GM12878 (cell line): ENCODE results near the gene DSC2. TPM values are rescaled to one million over a fixed set of nuclear protein-coding genes. Genes with fewer than 3 reads are reported as not detected.

Experiments used
- ATAC-seq: fragments of 200-7000 bp; cut with Tn5 transposase; 3 replicates; pipeline ENCODE4 v1.9.1; 2020; ENCODE audit warnings: mild to moderate bottlenecking, moderate library complexity
- BruUV-seq: library from RNA; stranded (reverse); fragments of 400-500 nt; replicated peaks from 2 replicates; lab custom pipeline; 2021; lab: Mats Ljungman, UMichigan
- CTCF ChIA-PET: fragments of 300-600 bp; sonication (Branson Sonifier 250); formaldehyde crosslinking; extraction: SDS; loops from one replicate; lab custom pipeline; 2021; ENCODE audit warnings: inconsistent platforms; lab: Yijun Ruan, JAX
- POLR2A ChIA-PET: fragments of 350-600 bp; formaldehyde crosslinking; extraction: SDS; loops from one replicate; lab custom pipeline; 2021; ENCODE audit warnings: inconsistent platforms; lab: Charles Lee
- RAD21 ChIA-PET: fragments of 300-600 bp; sonication (Branson Sonifier 250); formaldehyde crosslinking; loops from one replicate; lab custom pipeline; 2023; ENCODE audit warnings: antibody characterized with exemption; ENCODE audit not compliant: unreplicated experiment; lab: Charles Lee
- SMC1A ChIA-PET: fragments of 300-600 bp; sonication (Branson Sonifier 250); formaldehyde crosslinking; loops from one replicate; lab custom pipeline; 2023; ENCODE audit not compliant: unreplicated experiment, uncharacterized antibody; lab: Charles Lee
- DNase-seq: peaks from one replicate; pipeline ENCODE4 v3.0.0-alpha.2; 2011; ENCODE audit warnings: low read depth, low spot score
- FAIRE-seq: peaks from 3 replicates; lab custom pipeline; 2011; peaks lifted over from hg19 to GRCh38; lab: Jason Lieb, UNC
- H2AFZ ChIP-seq: 2 replicates; pipeline ENCODE4 v1.6.0; 2011; ENCODE audit warnings: low read depth, low read length, control low read depth; ENCODE audit not compliant: control insufficient read depth
- H3K27ac ChIP-seq: 2 replicates; pipeline ENCODE4 v1.5.1; 2011; ENCODE audit warnings: control low read depth; ENCODE audit not compliant: control insufficient read depth, insufficient read depth
- H3K27me3 ChIP-seq, 2 experiments: replicated peaks in 1 of 2; 2 replicates each; pipeline versions ENCODE4 v1.6.0 to v1.6.1; 2011; ENCODE audit warnings: low read length in 1 of 2; ENCODE audit not compliant: control insufficient read depth in 2 of 2, insufficient read depth in 2 of 2
- H3K36me3 ChIP-seq, 2 experiments: 2 replicates each; pipeline ENCODE4 v1.5.1; 2011; ENCODE audit warnings: low read length in 1 of 2; ENCODE audit not compliant: control insufficient read depth in 2 of 2, insufficient read depth in 2 of 2
- H3K4me1 ChIP-seq: 2 replicates; pipeline ENCODE4 v1.6.1; 2011; ENCODE audit warnings: mild to moderate bottlenecking, low read length, moderate library complexity, mixed read lengths; ENCODE audit not compliant: control insufficient read depth, insufficient read depth
- H3K4me2 ChIP-seq: 2 replicates; pipeline ENCODE4 v1.6.0; 2011; ENCODE audit warnings: control low read depth; ENCODE audit not compliant: control insufficient read depth, insufficient read depth
- H3K4me3 ChIP-seq: fragments of 200-600 bp; sonication (generic); 2 replicates; pipeline ENCODE4 v1.5.1; 2016
- H3K79me2 ChIP-seq: 2 replicates; pipeline ENCODE4 v1.6.0; 2011; ENCODE audit warnings: low read length; ENCODE audit not compliant: control insufficient read depth, insufficient read depth
- H3K9ac ChIP-seq: 2 replicates; pipeline ENCODE4 v1.8.0; 2011; ENCODE audit warnings: low read length, control low read depth, mixed read lengths; ENCODE audit not compliant: control insufficient read depth, insufficient read depth
- H3K9me3 ChIP-seq: replicated peaks from 3 replicates; pipeline ENCODE4 v1.5.1; 2011; ENCODE audit warnings: mild to moderate bottlenecking, low read length; ENCODE audit not compliant: control insufficient read depth, insufficient read depth
- H4K20me1 ChIP-seq: 2 replicates; pipeline ENCODE4 v1.6.0; 2011; ENCODE audit not compliant: control insufficient read depth, insufficient read depth
- CBX3 ChIP-seq: fragments of 200-600 bp; sonication (generic); IDR thresholded peaks from 2 replicates; pipeline ENCODE4 v1.6.1; 2016; ENCODE audit warnings: low read depth, borderline replicate concordance
- CEBPB ChIP-seq, 2 experiments: fragments of 150-350 bp in 1 of 2; IDR thresholded peaks; 2 replicates each; pipeline ENCODE4 v1.6.1; 2012 to 2014; ENCODE audit warnings: low read depth in 2 of 2, low read length in 2 of 2, borderline replicate concordance in 1 of 2, inconsistent platforms in 1 of 2
- EED ChIP-seq: sonication (generic); IDR thresholded peaks from 2 replicates; pipeline ENCODE4 v1.6.1; 2016; ENCODE audit warnings: antibody characterized with exemption, low read depth
- MTA3 ChIP-seq: IDR thresholded peaks from 2 replicates; pipeline ENCODE4 v1.6.1; 2012; ENCODE audit warnings: low read length, inconsistent platforms, borderline replicate concordance
- NFYB ChIP-seq: IDR thresholded peaks from 2 replicates; pipeline ENCODE4 v1.6.1; 2011; ENCODE audit warnings: low read depth, mild to moderate bottlenecking, low read length, improper control_type of control experiment, moderate library complexity; ENCODE audit not compliant: insufficient read depth
- POLR2A ChIP-seq: IDR thresholded peaks from 2 replicates; pipeline ENCODE4 v1.6.1; 2011; ENCODE audit warnings: low read depth, mild to moderate bottlenecking, low read length
- POLR2AphosphoS2 ChIP-seq: IDR thresholded peaks from 2 replicates; pipeline ENCODE4 v1.6.1; 2011; ENCODE audit warnings: low read depth, mild to moderate bottlenecking, low read length, improper control_type of control experiment, moderate library complexity
- POLR2AphosphoS5 ChIP-seq: IDR thresholded peaks from 2 replicates; pipeline ENCODE4 v1.6.1; 2011; ENCODE audit warnings: mild to moderate bottlenecking, low read length, inconsistent platforms
- SMC3 ChIP-seq: IDR thresholded peaks from 2 replicates; pipeline ENCODE4 v1.6.1; 2011; ENCODE audit warnings: low read length, improper control_type of control experiment, borderline replicate concordance
- TARDBP ChIP-seq: IDR thresholded peaks from 2 replicates; pipeline ENCODE4 v1.6.1; 2016; ENCODE audit warnings: borderline replicate concordance
- WRNIP1 ChIP-seq: IDR thresholded peaks from 2 replicates; pipeline ENCODE4 v1.6.1; 2011; ENCODE audit warnings: low read depth, low read length, improper control_type of control experiment, borderline replicate concordance
- ZZZ3 ChIP-seq: IDR thresholded peaks from 2 replicates; pipeline ENCODE4 v1.6.1; 2011; ENCODE audit warnings: low read depth; ENCODE audit not compliant: control insufficient read depth, insufficient read length
- WGBS: methylation state at CpG from one replicate; pipeline ENCODE4 v1.1.6; 2016; ENCODE audit warnings: low lambda C conversion rate; ENCODE audit not compliant: insufficient replicate concordance, insufficient coverage; ENCODE audit errors: missing lambda C conversion rate; 5-methylcytosine and 5-hydroxymethylcytosine counted together
- in situ Hi-C: fragments of 300-500 bp; cut with MboI; formaldehyde crosslinking; loops from 9 replicates; pipeline ENCODE4 v1.14.3; 2018; ENCODE audit warnings: mixed read lengths
- intact Hi-C: fragments of 100-400 bp; cut with micrococcal nuclease; formaldehyde crosslinking; loops from one replicate; pipeline ENCODE4 v1.14.2; 2022; ENCODE audit not compliant: unreplicated experiment
- polyA plus RNA-seq, 11 experiments: library from polyadenylated mRNA; depleted of rRNA in 4 of 11; unstranded in 6 of 11; stranded (reverse) in 5 of 11; fragments of >200 nt; fragmentation: Nextera tagmentation in 4 of 11; fragmentation: Illumina TruSeq in 1 of 11; extraction: Ambion mirVana in 4 of 11; extraction: Trizol in 1 of 11; gene quantifications; 1 replicate in 1 of 11; 2 replicates in 10 of 11; pipeline versions ENCODE4 v1.2.1 to v1.2.3, GENCODE V29; 2011 to 2016; ENCODE audit warnings: inconsistent platforms in 2 of 11, missing spikeins in 2 of 11, low read depth in 1 of 11
- total RNA-seq, 4 experiments: library from RNA; depleted of rRNA in 3 of 4; stranded (reverse); fragments of >200 nt in 3 of 4; fragmentation: Illumina TruSeq in 1 of 4; extraction: Trizol in 1 of 4; gene quantifications; 2 replicates each; pipeline versions ENCODE4 v1.2.1 to v1.2.3, GENCODE V29; 2013 to 2021
- TF ChIP-seq, protein P1 (sequence below): fragments of 450-650 bp; IDR thresholded peaks from 2 replicates; pipeline ENCODE4 v1.6.1; 2016; ENCODE audit warnings: mild to moderate bottlenecking
- TF ChIP-seq, protein P2 (sequence below): fragments of 450-650 bp; conservative IDR thresholded peaks from 2 replicates; pipeline ENCODE4 v1.6.1; 2017; ENCODE audit warnings: mild to moderate bottlenecking, moderate library complexity
- TF ChIP-seq, protein P3 (sequence below): IDR thresholded peaks from 2 replicates; pipeline ENCODE4 v1.6.1; 2011; ENCODE audit warnings: low read depth, mild to moderate bottlenecking, low read length, moderate library complexity, borderline replicate concordance; ENCODE audit errors: extremely low read depth
- TF ChIP-seq, protein P4 (sequence below): fragments of 450-650 bp; IDR thresholded peaks from 2 replicates; pipeline ENCODE4 v1.6.1; 2017; ENCODE audit warnings: mild to moderate bottlenecking, low read depth, inconsistent platforms; ENCODE audit not compliant: poor library complexity, severe bottlenecking
- TF ChIP-seq, protein P5 (sequence below): fragments of 450-650 bp; IDR thresholded peaks from 2 replicates; pipeline ENCODE4 v1.6.1; 2014; ENCODE audit warnings: mild to moderate bottlenecking

Gene DSC2
- total and polyA plus RNA-seq, 10 of the 15 experiments (the other 5 are each of a cell fraction or from before 2014, with no cell fraction given), result 1.2 to 4.9 (median 3.0) TPM; not detected in 1

DNA sequence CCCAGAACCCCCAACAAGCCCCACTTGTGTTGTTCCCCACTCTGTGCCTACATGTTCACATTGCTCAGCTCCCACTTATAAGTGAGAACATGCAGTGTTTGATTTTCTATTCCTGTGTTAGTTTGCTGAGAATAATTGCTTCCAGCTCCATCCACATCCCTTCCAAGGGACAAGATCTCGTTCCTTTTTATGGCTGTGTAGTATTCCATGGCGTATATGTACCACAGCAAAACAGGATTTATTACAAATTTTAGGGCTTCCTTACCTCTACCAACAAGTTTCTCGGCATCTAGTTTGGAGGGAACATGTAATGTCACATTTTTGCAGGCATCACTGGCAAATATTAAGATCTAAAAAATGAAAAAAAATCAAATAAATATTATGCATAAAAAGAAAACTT, 8.9 kb downstream of the DSC2 start (continued):
- TF ChIP-seq POLR2AphosphoS5, result no peak

DNA sequence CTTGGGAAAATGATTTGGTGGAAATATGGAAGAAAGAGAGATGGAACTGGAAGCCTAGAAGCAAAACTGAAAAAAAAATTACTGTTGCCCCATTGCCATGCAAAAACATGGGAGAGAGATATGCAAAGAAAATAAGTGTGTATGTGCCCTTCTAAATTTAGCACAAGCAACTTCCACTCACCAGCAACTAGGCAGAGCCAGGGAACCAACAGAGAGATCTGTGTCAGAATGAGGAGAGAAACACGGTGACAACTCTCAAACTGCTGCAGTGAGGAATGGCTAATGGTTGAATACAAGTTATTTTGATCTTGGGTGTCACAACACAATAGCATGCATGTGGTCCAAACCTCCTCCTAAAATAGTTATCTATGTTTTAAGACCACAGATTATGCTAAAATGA, 10.9 kb downstream of the DSC2 start:
- Histone ChIP-seq H2AFZ (no peak overlapping the region), H3K79me2 (no peaks in the 10 kb centered on the region), H3K4me1 (no peaks in the 10 kb centered on the region), H3K4me3 (no peak overlapping the region), H3K9me3 (no peaks in the 10 kb centered on the region), H3K27me3 (no peaks in the 10 kb centered on the region), H3K9ac (no peak overlapping the region), H3K27ac (no peak overlapping the region), H3K36me3 (no peaks in the 10 kb centered on the region), H4K20me1 (no peaks in the 10 kb centered on the region), H3K4me2 (no peak overlapping the region)
- ATAC-seq (no peak), FAIRE-seq (no peak), DNase-seq (no peak)
- intact Hi-C loops, result loop anchor here (10.0 kb wide), 1 partner anchor 293 kb away; no protein-coding TSS in a partner anchor
- BruUV-seq, result no TSS peak
- WGBS, result 42% methylated on average over 1 of the region's 1 CpG
- ChIA-PET CTCF (interaction anchor here (1.4 kb wide), 1 partner anchor 334 kb away, joined by 3 read pairs; no protein-coding TSS in a partner anchor), SMC1A (no interaction called here), RAD21 (no interaction called here), POLR2A (no interaction called here)
- in situ Hi-C loops, result no loop called here
- TF ChIP-seq CBX3 (no peak), POLR2A (no peak), MTA3 (no peak), EED (no peak), NFYB (no peak), CEBPB (IDR thresholded peaks at IDR 0.05; ENCODE audit: borderline replicate concordance in 1 of 2, low read depth in 2 of 2, low read length in 2 of 2) (no peak), POLR2AphosphoS2 (no peak), WRNIP1 (no peak), TARDBP (no peak), ZZZ3 (no peak), SMC3 (no peak)
- TF ChIP-seq, protein P1, sequence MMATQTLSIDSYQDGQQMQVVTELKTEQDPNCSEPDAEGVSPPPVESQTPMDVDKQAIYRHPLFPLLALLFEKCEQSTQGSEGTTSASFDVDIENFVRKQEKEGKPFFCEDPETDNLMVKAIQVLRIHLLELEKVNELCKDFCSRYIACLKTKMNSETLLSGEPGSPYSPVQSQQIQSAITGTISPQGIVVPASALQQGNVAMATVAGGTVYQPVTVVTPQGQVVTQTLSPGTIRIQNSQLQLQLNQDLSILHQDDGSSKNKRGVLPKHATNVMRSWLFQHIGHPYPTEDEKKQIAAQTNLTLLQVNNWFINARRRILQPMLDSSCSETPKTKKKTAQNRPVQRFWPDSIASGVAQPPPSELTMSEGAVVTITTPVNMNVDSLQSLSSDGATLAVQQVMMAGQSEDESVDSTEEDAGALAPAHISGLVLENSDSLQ, result no peak
- TF ChIP-seq, protein P2, sequence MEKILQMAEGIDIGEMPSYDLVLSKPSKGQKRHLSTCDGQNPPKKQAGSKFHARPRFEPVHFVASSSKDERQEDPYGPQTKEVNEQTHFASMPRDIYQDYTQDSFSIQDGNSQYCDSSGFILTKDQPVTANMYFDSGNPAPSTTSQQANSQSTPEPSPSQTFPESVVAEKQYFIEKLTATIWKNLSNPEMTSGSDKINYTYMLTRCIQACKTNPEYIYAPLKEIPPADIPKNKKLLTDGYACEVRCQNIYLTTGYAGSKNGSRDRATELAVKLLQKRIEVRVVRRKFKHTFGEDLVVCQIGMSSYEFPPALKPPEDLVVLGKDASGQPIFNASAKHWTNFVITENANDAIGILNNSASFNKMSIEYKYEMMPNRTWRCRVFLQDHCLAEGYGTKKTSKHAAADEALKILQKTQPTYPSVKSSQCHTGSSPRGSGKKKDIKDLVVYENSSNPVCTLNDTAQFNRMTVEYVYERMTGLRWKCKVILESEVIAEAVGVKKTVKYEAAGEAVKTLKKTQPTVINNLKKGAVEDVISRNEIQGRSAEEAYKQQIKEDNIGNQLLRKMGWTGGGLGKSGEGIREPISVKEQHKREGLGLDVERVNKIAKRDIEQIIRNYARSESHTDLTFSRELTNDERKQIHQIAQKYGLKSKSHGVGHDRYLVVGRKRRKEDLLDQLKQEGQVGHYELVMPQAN, result no peak
- TF ChIP-seq, protein P3, sequence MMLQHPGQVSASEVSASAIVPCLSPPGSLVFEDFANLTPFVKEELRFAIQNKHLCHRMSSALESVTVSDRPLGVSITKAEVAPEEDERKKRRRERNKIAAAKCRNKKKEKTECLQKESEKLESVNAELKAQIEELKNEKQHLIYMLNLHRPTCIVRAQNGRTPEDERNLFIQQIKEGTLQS, result no peak
- TF ChIP-seq, protein P4, sequence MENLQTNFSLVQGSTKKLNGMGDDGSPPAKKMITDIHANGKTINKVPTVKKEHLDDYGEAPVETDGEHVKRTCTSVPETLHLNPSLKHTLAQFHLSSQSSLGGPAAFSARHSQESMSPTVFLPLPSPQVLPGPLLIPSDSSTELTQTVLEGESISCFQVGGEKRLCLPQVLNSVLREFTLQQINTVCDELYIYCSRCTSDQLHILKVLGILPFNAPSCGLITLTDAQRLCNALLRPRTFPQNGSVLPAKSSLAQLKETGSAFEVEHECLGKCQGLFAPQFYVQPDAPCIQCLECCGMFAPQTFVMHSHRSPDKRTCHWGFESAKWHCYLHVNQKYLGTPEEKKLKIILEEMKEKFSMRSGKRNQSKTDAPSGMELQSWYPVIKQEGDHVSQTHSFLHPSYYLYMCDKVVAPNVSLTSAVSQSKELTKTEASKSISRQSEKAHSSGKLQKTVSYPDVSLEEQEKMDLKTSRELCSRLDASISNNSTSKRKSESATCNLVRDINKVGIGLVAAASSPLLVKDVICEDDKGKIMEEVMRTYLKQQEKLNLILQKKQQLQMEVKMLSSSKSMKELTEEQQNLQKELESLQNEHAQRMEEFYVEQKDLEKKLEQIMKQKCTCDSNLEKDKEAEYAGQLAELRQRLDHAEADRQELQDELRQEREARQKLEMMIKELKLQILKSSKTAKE, result no peak
- TF ChIP-seq, protein P5, sequence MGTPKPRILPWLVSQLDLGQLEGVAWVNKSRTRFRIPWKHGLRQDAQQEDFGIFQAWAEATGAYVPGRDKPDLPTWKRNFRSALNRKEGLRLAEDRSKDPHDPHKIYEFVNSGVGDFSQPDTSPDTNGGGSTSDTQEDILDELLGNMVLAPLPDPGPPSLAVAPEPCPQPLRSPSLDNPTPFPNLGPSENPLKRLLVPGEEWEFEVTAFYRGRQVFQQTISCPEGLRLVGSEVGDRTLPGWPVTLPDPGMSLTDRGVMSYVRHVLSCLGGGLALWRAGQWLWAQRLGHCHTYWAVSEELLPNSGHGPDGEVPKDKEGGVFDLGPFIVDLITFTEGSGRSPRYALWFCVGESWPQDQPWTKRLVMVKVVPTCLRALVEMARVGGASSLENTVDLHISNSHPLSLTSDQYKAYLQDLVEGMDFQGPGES, result no peak
